HFF-Myc (cell line): ENCODE measurements around the gene SBDS.

ENCODE experiments used
- DNase-seq: peaks from one replicate; pipeline ENCODE4 v3.0.0-alpha.2; 2011; ENCODE audit warnings: low read depth; ENCODE audit errors: extremely low read depth
- H3K4me3 ChIP-seq: replicated peaks from 2 replicates; pipeline ENCODE4 v1.5.1; 2011; ENCODE audit warnings: low read depth, mild to moderate bottlenecking, control low read depth, low read length
- TF ChIP-seq, protein P1 (sequence below): IDR thresholded peaks from 2 replicates; pipeline ENCODE4 v1.5.1; 2012; ENCODE audit warnings: mild to moderate bottlenecking, low read depth, low read length, control low read depth; ENCODE audit errors: missing control alignments

The SBDS gene

DNA sequence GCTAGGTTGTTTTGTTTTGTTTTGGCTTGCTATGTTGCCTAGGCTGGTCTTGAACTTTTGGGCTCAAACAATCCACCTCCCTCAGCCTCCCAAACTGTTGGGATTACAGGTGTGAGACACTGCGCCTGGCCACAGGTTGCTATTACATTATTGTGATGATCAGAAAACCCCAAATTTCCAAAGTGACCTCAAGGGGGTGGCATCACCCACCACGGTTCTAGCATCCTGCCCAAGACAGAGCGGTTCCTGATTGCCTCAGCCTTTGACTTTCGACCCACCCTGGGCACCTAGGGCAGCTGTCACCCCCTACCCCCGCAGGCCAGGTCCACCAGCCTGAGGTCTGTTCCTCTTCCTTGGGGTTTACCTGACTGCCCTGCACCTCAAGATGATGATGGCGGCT lies 28.4 kb downstream of the SBDS start:
- no peak overlapping the region for H3K4me3 ChIP-seq
- TF ChIP-seq, protein P1, sequence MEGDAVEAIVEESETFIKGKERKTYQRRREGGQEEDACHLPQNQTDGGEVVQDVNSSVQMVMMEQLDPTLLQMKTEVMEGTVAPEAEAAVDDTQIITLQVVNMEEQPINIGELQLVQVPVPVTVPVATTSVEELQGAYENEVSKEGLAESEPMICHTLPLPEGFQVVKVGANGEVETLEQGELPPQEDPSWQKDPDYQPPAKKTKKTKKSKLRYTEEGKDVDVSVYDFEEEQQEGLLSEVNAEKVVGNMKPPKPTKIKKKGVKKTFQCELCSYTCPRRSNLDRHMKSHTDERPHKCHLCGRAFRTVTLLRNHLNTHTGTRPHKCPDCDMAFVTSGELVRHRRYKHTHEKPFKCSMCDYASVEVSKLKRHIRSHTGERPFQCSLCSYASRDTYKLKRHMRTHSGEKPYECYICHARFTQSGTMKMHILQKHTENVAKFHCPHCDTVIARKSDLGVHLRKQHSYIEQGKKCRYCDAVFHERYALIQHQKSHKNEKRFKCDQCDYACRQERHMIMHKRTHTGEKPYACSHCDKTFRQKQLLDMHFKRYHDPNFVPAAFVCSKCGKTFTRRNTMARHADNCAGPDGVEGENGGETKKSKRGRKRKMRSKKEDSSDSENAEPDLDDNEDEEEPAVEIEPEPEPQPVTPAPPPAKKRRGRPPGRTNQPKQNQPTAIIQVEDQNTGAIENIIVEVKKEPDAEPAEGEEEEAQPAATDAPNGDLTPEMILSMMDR = no peak
- no peak for DNase-seq

- DNase-seq = peak; percentile 71
- H3K4me3 ChIP-seq = no peak overlapping the region
- TF ChIP-seq, protein P1 = no peak
Measured at GRCh38 chr7:66964411-66964810, 31.0 kb downstream of the SBDS start.

GRCh38 chr7:66961096-66961495 lies 34.3 kb downstream of the SBDS start:
- TF ChIP-seq, protein P1 = no peak
- H3K4me3 ChIP-seq = no peak overlapping the region
- no peak for DNase-seq

GRCh38 chr7:66960192-66960591 lies 35.2 kb downstream of the SBDS start:
- no peak for DNase-seq
- TF ChIP-seq, protein P1 = no peak
- H3K4me3 ChIP-seq = no peak overlapping the region

GRCh38 chr7:66958538-66959350 lies 36.6 kb downstream of the SBDS start:
- TF ChIP-seq, protein P1 = no peak
- H3K4me3 ChIP-seq = no peak overlapping the region
- no peak for DNase-seq

DNA sequence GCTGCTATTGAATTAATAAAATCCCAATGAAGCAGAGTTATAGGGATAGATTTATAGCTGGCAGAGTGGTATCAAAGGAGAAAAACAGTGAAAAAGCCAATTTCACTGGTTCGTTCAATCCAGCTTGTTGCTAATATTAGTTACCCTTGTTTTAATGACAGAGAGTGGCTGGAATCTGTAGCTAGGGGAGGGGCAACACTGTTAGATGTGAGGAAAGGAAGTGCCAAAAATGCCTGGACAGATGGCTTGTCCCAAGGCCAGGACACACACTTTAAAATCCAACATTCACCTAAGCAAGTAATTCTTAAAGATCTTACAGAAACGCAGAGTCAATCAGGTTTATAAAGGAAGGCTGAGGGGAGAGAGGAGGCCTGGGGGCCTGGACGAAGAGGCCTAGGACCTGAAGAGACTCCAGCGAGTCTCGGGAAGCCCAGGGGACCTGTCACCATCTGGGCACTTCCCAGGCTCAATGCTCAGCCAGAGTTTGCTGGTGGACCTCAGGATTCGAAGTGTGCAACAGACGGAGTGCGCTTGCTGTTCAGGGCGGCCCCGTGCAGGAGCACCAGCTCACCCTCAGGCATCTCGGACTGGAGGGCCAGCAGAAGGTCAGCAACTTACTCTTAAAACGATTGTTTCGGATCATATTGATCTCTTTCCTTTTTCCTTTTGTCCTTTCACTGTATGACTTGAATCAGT lies 37.6 kb downstream of the SBDS start:
- DNase-seq = no peak
- TF ChIP-seq, protein P1 = no peak
- H3K4me3 ChIP-seq = no peak overlapping the region
